ENCODE data around the gene GUSB.
"Not testable (repeated sequence)": the region's sequence is repeated elsewhere in the genome, so short reads cannot be mapped to it uniquely, and the experiment has no call there.

GRCh38 chr7:65945787-65946186 is 36.2 kb downstream of the GUSB start:
- not testable (repeated sequence) for TF ChIP-seq SREBF2 (IDR thresholded peaks at IDR 0.05); JUNB (IDR thresholded peaks at IDR 0.05); CHD4 (IDR thresholded peaks at IDR 0.05; ENCODE audit: borderline replicate concordance); SMC3 (IDR thresholded peaks at IDR 0.05); TP53 (CRISPR knock-in tag; IDR thresholded peaks at IDR 0.05); MAFK (IDR thresholded peaks at IDR 0.05; ENCODE audit: partially characterized antibody); PHF8 (IDR thresholded peaks at IDR 0.05; ENCODE audit: borderline replicate concordance, low read depth); FOSL2 (IDR thresholded peaks at IDR 0.05); FOSL2 (CRISPR knock-in tag; IDR thresholded peaks at IDR 0.05)
- TF ChIP-seq, protein P1, sequence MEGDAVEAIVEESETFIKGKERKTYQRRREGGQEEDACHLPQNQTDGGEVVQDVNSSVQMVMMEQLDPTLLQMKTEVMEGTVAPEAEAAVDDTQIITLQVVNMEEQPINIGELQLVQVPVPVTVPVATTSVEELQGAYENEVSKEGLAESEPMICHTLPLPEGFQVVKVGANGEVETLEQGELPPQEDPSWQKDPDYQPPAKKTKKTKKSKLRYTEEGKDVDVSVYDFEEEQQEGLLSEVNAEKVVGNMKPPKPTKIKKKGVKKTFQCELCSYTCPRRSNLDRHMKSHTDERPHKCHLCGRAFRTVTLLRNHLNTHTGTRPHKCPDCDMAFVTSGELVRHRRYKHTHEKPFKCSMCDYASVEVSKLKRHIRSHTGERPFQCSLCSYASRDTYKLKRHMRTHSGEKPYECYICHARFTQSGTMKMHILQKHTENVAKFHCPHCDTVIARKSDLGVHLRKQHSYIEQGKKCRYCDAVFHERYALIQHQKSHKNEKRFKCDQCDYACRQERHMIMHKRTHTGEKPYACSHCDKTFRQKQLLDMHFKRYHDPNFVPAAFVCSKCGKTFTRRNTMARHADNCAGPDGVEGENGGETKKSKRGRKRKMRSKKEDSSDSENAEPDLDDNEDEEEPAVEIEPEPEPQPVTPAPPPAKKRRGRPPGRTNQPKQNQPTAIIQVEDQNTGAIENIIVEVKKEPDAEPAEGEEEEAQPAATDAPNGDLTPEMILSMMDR (IDR thresholded peaks at IDR 0.05) = not testable (repeated sequence)
